Measurements from ENCODE around the gene BAIAP2L2. TPM values are rescaled to one million over a fixed set of nuclear protein-coding genes. Genes with fewer than 3 reads are reported as not detected.

Gene BAIAP2L2
- total and polyA plus RNA-seq, 10 of the 15 experiments (the other 5 are each of a cell fraction or from before 2014, with no cell fraction given), result 0.08 to 0.38 (median 0.14) TPM; not detected in 6

- TF ChIP-seq HSF1 (IDR thresholded peaks at IDR 0.05; ENCODE audit: low read depth, low read length) (no peak), SPI1 (IDR thresholded peaks at IDR 0.05; ENCODE audit: borderline replicate concordance, insufficient read depth, low read depth, low read length) (no peak), NFIC (IDR thresholded peaks at IDR 0.05; ENCODE audit: low read depth, low read length) (no peak), RELB (IDR thresholded peaks at IDR 0.05; ENCODE audit: low read depth) (peak; percentile 68), REST (IDR thresholded peaks at IDR 0.05; ENCODE audit: low read depth, low read length) (no peak), PKNOX1 (IDR thresholded peaks at IDR 0.05) (peak; percentile 49; the same call in 1 of the 2 replicates), TBL1XR1 (IDR thresholded peaks at IDR 0.05; ENCODE audit: low read depth, low read length) (no peak), KLF5 (IDR thresholded peaks at IDR 0.05; ENCODE audit: partially characterized antibody) (peak; percentile 30), CHD4 (IDR thresholded peaks at IDR 0.05) (no peak), STAT1 (conservative IDR thresholded peaks at IDR 0.05) (0 out of 2 replicates have a peak, but pooled peaks have one; percentile 82), ZNF217 (IDR thresholded peaks at IDR 0.05) (peak; percentile 80), GABPA (IDR thresholded peaks at IDR 0.05; ENCODE audit: low read depth) (peak; percentile 91), MYC (IDR thresholded peaks at IDR 0.05; ENCODE audit: insufficient read depth, insufficient read length, insufficient replicate concordance, low read length, severe bottlenecking) (no peak), BCL11A (IDR thresholded peaks at IDR 0.05; ENCODE audit: low read depth, low read length) (no peak), SMARCA5 (IDR thresholded peaks at IDR 0.05) (0 out of 2 replicates have a peak, but pooled peaks have one; percentile 21), RELA (IDR thresholded peaks at IDR 0.05; ENCODE audit: borderline replicate concordance, partially characterized antibody) (peak; percentile 67), NFYA (IDR thresholded peaks at IDR 0.05; ENCODE audit: borderline replicate concordance, low read depth, low read length) (no peak), SREBF2 (IDR thresholded peaks at IDR 0.05; ENCODE audit: low read length) (no peak)
These were observed 53.3 kb downstream of the BAIAP2L2 start, which contains the start of gene PICK1 (continued) for GRCh38 chr22:38056969-38057891.

Data from GM12878 (cell line).